ENCODE results near the gene SLC25A30. TPM values are rescaled to one million over a fixed set of nuclear protein-coding genes. Genes with fewer than 3 reads are reported as not detected.

Gene SLC25A30
- total and polyA plus RNA-seq, 9 of the 15 experiments (the other 6 are each of a cell fraction or from before 2014, with no cell fraction given) = 1.1 to 11.1 (median 5.6) TPM

- no peak for TF ChIP-seq KAT8 (IDR thresholded peaks at IDR 0.05; ENCODE audit: low read depth)
- no peak for TF ChIP-seq ZNF764 (CRISPR knock-in tag; IDR thresholded peaks at IDR 0.05; ENCODE audit: low read depth)
- TF ChIP-seq SMC3 (conservative IDR thresholded peaks at IDR 0.05; ENCODE audit: insufficient read depth, low read depth, low read length) = no peak
These were observed 30.9 kb upstream of the SLC25A30 start (continued) for GRCh38 chr13:45448965-45449559.

GRCh38 chr13:45447050-45447661 is 29.0 kb upstream of the SLC25A30 start:
- peaks cover 2 to 11% of the 10 kb centered on the region in 2 experiments for H3K27me3 ChIP-seq (ENCODE audit: control insufficient read depth in 2 of 2, insufficient read depth in 2 of 2, low read length in 2 of 2)
- intact Hi-C loops (cut with micrococcal nuclease) (no loop called here), in situ Hi-C loops (cut with MboI) (no loop called here)
- no peak overlapping the region for H3K9ac ChIP-seq (ENCODE audit: insufficient read depth in 1 of 2, low read depth in 2 of 2, low read length in 2 of 2)
- POLR2A ChIA-PET = interaction anchor here (0.8 to 1.2 kb wide), 3 partner anchors 17 to 39 kb away, joined by 3 to 4 read pairs (median 4); partner anchors contain the start of gene COG3
- H3K4me2 ChIP-seq (ENCODE audit: insufficient read depth, low read length) = no peak overlapping the region
- 0 out of 2 replicates have a peak overlapping the region, but pooled peaks have one; percentile 26 for H2AFZ ChIP-seq (ENCODE audit: low read depth, low read length)
- no peak overlapping the region for H3K27ac ChIP-seq (ENCODE audit: extremely low read depth, low read depth, low read length)
- TF ChIP-seq RBM17 (IDR thresholded peaks at IDR 0.05; ENCODE audit: borderline replicate concordance, low read depth, low read length) = no peak
- no peak for TF ChIP-seq CBX1 (IDR thresholded peaks at IDR 0.05; ENCODE audit: low read depth)
- TF ChIP-seq PBX2 (CRISPR knock-in tag; IDR thresholded peaks at IDR 0.05; ENCODE audit: low read depth) = no peak
- no peak for TF ChIP-seq PBX2 (tag; conservative IDR thresholded peaks at IDR 0.05; ENCODE audit: low read depth)
- TF ChIP-seq SUPT5H (IDR thresholded peaks at IDR 0.05) = no peak
- no peak for TF ChIP-seq HMBOX1 (IDR thresholded peaks at IDR 0.05)
- TF ChIP-seq ZNF830 (CRISPR knock-in tag; IDR thresholded peaks at IDR 0.05) = no peak
- no peak for TF ChIP-seq SMC3 (conservative IDR thresholded peaks at IDR 0.05; ENCODE audit: insufficient read depth, low read depth, low read length)
- no peak for TF ChIP-seq TAF9B (IDR thresholded peaks at IDR 0.05; ENCODE audit: partially characterized antibody)
- H3K4me3 ChIP-seq = no peak overlapping the region
- CTCF ChIA-PET (ENCODE audit: low intra/inter-chr PET ratio) = no interaction called here
- no peaks in the 10 kb centered on the region for H3K36me3 ChIP-seq (ENCODE audit: control insufficient read depth, insufficient read depth, low read length)
- no peaks in the 10 kb centered on the region; a peak in 2 of 5 replicates for H3K4me1 ChIP-seq (replicated peaks in 1 of 2; ENCODE audit: control insufficient read depth in 2 of 2, insufficient read depth in 2 of 2, low read length in 2 of 2)
- H4K20me1 ChIP-seq (replicated peaks; ENCODE audit: control insufficient read depth, insufficient read depth, low read length) = no peaks in the 10 kb centered on the region
- no peaks in the 10 kb centered on the region for H3K9me1 ChIP-seq (ENCODE audit: control insufficient read depth, insufficient read depth, low read length)
- FAIRE-seq = no peak
- no TSS peak for BruUV-seq (replicated peaks)
- no peaks in the 10 kb centered on the region for H3K9me3 ChIP-seq (replicated peaks; ENCODE audit: control insufficient read depth, insufficient read depth, low read depth, low read length)
- ATAC-seq = no peak
- WGBS (ENCODE audit: insufficient coverage, low coverage, missing lambda C conversion rate) = 1% methylated on average over 9 of the region's 9 CpGs
- no peak for DNase-seq (ENCODE audit: extremely low read depth in 1 of 4, low spot score in 3 of 4)
- H3K79me2 ChIP-seq (ENCODE audit: control insufficient read depth, insufficient read depth, low read length) = no peaks in the 10 kb centered on the region

Measured in K562 (cell line).